ENCODE measurements around the gene DCP1B. TPM values are rescaled to one million over a fixed set of nuclear protein-coding genes. Genes with fewer than 3 reads are reported as not detected.

The DCP1B gene
- total and polyA plus RNA-seq, 11 donors: 1.3 to 5.7 (median 2.4) TPM

DNA sequence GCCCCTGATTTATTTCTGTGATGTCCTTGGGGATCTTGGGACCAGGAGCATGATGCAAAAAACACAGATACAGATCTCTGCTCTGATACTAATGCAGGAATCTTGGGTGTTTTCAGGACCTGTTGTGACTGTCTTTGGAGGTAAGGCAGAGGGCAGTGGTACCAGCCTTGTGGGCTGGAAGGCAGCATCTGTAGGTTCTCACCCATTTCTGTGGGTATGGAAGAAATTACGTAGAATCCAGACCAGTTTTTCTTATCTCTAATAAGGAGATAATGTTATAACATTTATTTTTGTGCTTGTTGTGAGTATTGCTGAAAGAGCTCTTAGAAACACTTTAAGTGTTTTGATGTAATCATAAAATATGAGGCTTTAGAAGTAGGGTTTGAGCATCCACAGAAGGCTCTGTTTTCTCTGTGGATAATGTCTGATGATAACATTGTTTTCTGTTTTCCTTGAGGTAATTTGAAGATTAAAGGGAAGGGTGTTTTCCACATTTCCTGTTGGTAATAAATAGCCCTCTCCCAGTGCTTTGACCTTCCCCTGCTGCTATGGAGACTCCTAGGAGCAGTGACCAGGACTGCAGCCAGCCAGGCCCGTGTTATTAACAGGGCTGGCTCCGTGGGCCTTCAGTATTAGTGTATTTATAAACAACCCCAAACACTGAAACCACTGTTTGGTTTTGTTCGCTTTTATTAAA lies 9.4 kb upstream of the DCP1B start:
- Histone ChIP-seq H3K36me3 (no peaks in the 10 kb centered on the region), H3K9me3 (no peaks in the 10 kb centered on the region), H3K27ac (peak overlapping the region in 11 of 12 donors; percentile 58 to 77 (median 71)), H3K27me3 (no peaks in the 10 kb centered on the region), H3K4me1 (peaks cover 11 to 85% (median 50%) of the 10 kb centered on the region in 12 donors), H3K4me3 (no peak overlapping the region)
- no peak for TF ChIP-seq POLR2A (IDR thresholded peaks at IDR 0.05)
- TF ChIP-seq, protein P1, sequence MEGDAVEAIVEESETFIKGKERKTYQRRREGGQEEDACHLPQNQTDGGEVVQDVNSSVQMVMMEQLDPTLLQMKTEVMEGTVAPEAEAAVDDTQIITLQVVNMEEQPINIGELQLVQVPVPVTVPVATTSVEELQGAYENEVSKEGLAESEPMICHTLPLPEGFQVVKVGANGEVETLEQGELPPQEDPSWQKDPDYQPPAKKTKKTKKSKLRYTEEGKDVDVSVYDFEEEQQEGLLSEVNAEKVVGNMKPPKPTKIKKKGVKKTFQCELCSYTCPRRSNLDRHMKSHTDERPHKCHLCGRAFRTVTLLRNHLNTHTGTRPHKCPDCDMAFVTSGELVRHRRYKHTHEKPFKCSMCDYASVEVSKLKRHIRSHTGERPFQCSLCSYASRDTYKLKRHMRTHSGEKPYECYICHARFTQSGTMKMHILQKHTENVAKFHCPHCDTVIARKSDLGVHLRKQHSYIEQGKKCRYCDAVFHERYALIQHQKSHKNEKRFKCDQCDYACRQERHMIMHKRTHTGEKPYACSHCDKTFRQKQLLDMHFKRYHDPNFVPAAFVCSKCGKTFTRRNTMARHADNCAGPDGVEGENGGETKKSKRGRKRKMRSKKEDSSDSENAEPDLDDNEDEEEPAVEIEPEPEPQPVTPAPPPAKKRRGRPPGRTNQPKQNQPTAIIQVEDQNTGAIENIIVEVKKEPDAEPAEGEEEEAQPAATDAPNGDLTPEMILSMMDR (IDR thresholded peaks at IDR 0.05): peak in 5 of 12 donors; percentile 10 to 46 (median 23)
- ATAC-seq: peak; percentile 82 to 91 (median 90)
- intact Hi-C loops (cut with DNase I): no loop called here
- 3 to 19% (median 13%) methylated on average over 4 of the region's 4 CpGs for WGBS, 4 donors
- DNase-seq: peak in 4 of 5 donors; percentile 56 to 80 (median 69)

GRCh38 chr12:2013086-2013485 lies 8.8 kb upstream of the DCP1B start:
- no peak for DNase-seq
- no peaks in the 10 kb centered on the region for H3K27me3 ChIP-seq
- WGBS, 4 donors: 54 to 62% (median 58%) methylated on average over 3 of the region's 3 CpGs
- peaks cover 11 to 84% (median 47%) of the 10 kb centered on the region in 12 donors for H3K4me1 ChIP-seq
- H3K4me3 ChIP-seq: no peak overlapping the region
- no peaks in the 10 kb centered on the region for H3K36me3 ChIP-seq
- no peak for ATAC-seq
- intact Hi-C loops (cut with DNase I): no loop called here
- H3K27ac ChIP-seq: peak overlapping the region in 11 of 12 donors; percentile 58 to 77 (median 71)
- no peak for TF ChIP-seq POLR2A (IDR thresholded peaks at IDR 0.05)
- TF ChIP-seq, protein P1 (IDR thresholded peaks at IDR 0.05): no peak
- no peaks in the 10 kb centered on the region for H3K9me3 ChIP-seq

GRCh38 chr12:2011643-2012607 lies 7.7 kb upstream of the DCP1B start:
- H3K27me3 ChIP-seq: no peaks in the 10 kb centered on the region
- DNase-seq (no peak), ATAC-seq (no peak)
- no peak for TF ChIP-seq POLR2A (IDR thresholded peaks at IDR 0.05)
- TF ChIP-seq, protein P1 (IDR thresholded peaks at IDR 0.05): no peak
- H3K9me3 ChIP-seq: no peaks in the 10 kb centered on the region
- H3K36me3 ChIP-seq: no peaks in the 10 kb centered on the region
- peak overlapping the region in 8 of 12 donors; percentile 58 to 77 (median 72) for H3K27ac ChIP-seq
- intact Hi-C loops (cut with DNase I): no loop called here
- H3K4me1 ChIP-seq: peaks cover 11 to 75% (median 38%) of the 10 kb centered on the region in 12 donors
- H3K4me3 ChIP-seq: no peak overlapping the region
- WGBS, 4 donors: 59 to 75% (median 68%) methylated on average over 7 of the region's 7 CpGs

- H3K9me3 ChIP-seq: no peaks in the 10 kb centered on the region
- peak overlapping the region in 1 of 12 donors; percentile 32 for H3K27ac ChIP-seq
- intact Hi-C loops (cut with DNase I): no loop called here
- no peak for TF ChIP-seq POLR2A (IDR thresholded peaks at IDR 0.05)
- TF ChIP-seq, protein P1 (IDR thresholded peaks at IDR 0.05): peak in 1 of 12 donors; percentile 7
- WGBS, 4 donors: 44 to 52% (median 45%) methylated on average over 1 of the region's 1 CpG
- no peaks in the 10 kb centered on the region for H3K36me3 ChIP-seq
- DNase-seq: no peak
- H3K4me3 ChIP-seq: no peak overlapping the region
- peaks cover 10 to 62% (median 31%) of the 10 kb centered on the region in 12 donors for H3K4me1 ChIP-seq
- no peaks in the 10 kb centered on the region for H3K27me3 ChIP-seq
- no peak for ATAC-seq
Observed at GRCh38 chr12:2009623-2010022, 5.4 kb upstream of the DCP1B start.
